ENCODE measurements around the gene NAA15. TPM values are rescaled to one million over a fixed set of nuclear protein-coding genes. Genes with fewer than 3 reads are reported as not detected.

NAA15 gene
- total RNA-seq, 1 experiment from 2014 or later = 55.0 TPM

DNA sequence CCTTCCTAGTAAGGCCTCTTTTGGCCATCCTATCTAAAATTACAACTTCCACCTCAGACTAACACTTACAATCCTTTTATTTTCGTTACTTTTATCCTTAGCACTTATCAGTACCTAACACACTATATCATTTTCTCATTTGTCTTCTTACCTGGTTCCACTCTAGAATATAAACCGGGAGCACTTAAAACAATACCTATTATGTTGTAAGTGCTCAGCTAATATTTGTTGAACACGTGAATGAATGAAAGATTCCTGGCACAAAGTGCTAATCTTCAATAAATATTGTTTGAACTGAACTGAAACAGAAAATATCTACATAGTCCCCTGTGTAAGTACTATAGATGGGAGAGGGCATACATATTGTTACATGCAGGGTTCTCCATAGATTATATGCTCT lies 35.7 kb upstream of the NAA15 start:
- H3K27me3 ChIP-seq (ENCODE audit: control insufficient read depth, insufficient read depth, low read length) = no peaks in the 10 kb centered on the region
- intact Hi-C loops (cut with micrococcal nuclease; ENCODE audit: unreplicated experiment) = no loop called here
- in situ Hi-C loops (cut with HindIII; ENCODE audit: low pct_unique_long_range_greater_than_20kb, low sequenced_read_pairs) = no loop called here
- ATAC-seq (no peak), DNase-seq (ENCODE audit: low read depth, low spot score) (no peak)
- no peaks in the 10 kb centered on the region for H3K9me3 ChIP-seq (ENCODE audit: control insufficient read depth, insufficient read depth, low read depth, low read length)
- H3K27ac ChIP-seq (ENCODE audit: low read length) = no peak overlapping the region
- POLR2A ChIA-PET = no interaction called here
- CTCF ChIA-PET = no interaction called here
- H3K36me3 ChIP-seq (ENCODE audit: control insufficient read depth, insufficient read depth, low read length) = no peaks in the 10 kb centered on the region
- no TSS peak for BruUV-seq (replicated peaks)
- H3K4me3 ChIP-seq (ENCODE audit: low read depth in 2 of 2, low read length in 2 of 2) = no peak overlapping the region
- TF ChIP-seq, protein P1, sequence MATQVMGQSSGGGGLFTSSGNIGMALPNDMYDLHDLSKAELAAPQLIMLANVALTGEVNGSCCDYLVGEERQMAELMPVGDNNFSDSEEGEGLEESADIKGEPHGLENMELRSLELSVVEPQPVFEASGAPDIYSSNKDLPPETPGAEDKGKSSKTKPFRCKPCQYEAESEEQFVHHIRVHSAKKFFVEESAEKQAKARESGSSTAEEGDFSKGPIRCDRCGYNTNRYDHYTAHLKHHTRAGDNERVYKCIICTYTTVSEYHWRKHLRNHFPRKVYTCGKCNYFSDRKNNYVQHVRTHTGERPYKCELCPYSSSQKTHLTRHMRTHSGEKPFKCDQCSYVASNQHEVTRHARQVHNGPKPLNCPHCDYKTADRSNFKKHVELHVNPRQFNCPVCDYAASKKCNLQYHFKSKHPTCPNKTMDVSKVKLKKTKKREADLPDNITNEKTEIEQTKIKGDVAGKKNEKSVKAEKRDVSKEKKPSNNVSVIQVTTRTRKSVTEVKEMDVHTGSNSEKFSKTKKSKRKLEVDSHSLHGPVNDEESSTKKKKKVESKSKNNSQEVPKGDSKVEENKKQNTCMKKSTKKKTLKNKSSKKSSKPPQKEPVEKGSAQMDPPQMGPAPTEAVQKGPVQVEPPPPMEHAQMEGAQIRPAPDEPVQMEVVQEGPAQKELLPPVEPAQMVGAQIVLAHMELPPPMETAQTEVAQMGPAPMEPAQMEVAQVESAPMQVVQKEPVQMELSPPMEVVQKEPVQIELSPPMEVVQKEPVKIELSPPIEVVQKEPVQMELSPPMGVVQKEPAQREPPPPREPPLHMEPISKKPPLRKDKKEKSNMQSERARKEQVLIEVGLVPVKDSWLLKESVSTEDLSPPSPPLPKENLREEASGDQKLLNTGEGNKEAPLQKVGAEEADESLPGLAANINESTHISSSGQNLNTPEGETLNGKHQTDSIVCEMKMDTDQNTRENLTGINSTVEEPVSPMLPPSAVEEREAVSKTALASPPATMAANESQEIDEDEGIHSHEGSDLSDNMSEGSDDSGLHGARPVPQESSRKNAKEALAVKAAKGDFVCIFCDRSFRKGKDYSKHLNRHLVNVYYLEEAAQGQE (IDR thresholded peaks at IDR 0.05; ENCODE audit: insufficient read depth in 1 of 2, low read depth in 2 of 2, low read length in 1 of 2) = no peak
- TF ChIP-seq SIN3A (IDR thresholded peaks at IDR 0.05; ENCODE audit: borderline replicate concordance, insufficient read depth, low read depth, low read length) (no peak), TCF7L2 (IDR thresholded peaks at IDR 0.05; ENCODE audit: low read depth, low read length) (no peak), POLR2AphosphoS5 (IDR thresholded peaks at IDR 0.05; ENCODE audit: low read depth, low read length) (no peak)
- TF ChIP-seq, protein P2, sequence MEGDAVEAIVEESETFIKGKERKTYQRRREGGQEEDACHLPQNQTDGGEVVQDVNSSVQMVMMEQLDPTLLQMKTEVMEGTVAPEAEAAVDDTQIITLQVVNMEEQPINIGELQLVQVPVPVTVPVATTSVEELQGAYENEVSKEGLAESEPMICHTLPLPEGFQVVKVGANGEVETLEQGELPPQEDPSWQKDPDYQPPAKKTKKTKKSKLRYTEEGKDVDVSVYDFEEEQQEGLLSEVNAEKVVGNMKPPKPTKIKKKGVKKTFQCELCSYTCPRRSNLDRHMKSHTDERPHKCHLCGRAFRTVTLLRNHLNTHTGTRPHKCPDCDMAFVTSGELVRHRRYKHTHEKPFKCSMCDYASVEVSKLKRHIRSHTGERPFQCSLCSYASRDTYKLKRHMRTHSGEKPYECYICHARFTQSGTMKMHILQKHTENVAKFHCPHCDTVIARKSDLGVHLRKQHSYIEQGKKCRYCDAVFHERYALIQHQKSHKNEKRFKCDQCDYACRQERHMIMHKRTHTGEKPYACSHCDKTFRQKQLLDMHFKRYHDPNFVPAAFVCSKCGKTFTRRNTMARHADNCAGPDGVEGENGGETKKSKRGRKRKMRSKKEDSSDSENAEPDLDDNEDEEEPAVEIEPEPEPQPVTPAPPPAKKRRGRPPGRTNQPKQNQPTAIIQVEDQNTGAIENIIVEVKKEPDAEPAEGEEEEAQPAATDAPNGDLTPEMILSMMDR (IDR thresholded peaks at IDR 0.05) = no peak
- peaks cover 3% of the 10 kb centered on the region for H3K4me1 ChIP-seq (ENCODE audit: control insufficient read depth, insufficient read depth, low read length)

DNA sequence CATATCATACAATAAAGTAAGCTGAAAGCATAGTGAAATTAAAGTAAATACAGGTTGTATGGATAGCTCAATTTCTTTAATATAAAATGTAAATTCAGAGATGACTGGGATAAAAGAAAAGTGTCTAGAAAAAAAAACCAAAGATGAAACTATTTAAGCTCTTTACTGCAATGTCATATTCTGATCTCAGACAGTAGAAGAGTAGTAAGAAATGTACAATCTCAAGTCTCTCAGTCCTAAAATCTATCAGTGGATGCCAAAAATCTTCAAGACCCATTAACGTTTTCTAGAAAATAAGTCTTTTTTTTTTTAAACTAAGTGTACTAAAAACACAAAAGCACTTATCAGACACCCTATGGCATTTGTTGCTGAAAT lies 35.1 kb upstream of the NAA15 start:
- in situ Hi-C loops (cut with HindIII; ENCODE audit: low pct_unique_long_range_greater_than_20kb, low sequenced_read_pairs) = no loop called here
- no TSS peak for BruUV-seq (replicated peaks)
- ChIA-PET POLR2A (no interaction called here), CTCF (interaction anchor here (0.7 kb wide), 1 partner anchor 66 kb away, joined by 4 read pairs; no protein-coding TSS in a partner anchor)
- ATAC-seq = no peak
- Histone ChIP-seq H3K9me3 (ENCODE audit: control insufficient read depth, insufficient read depth, low read depth, low read length) (no peaks in the 10 kb centered on the region), H3K27me3 (ENCODE audit: control insufficient read depth, insufficient read depth, low read length) (no peaks in the 10 kb centered on the region), H3K4me1 (ENCODE audit: control insufficient read depth, insufficient read depth, low read length) (peaks cover 3% of the 10 kb centered on the region), H3K27ac (ENCODE audit: low read length) (peak overlapping the region; percentile 63), H3K4me3 (ENCODE audit: low read depth in 2 of 2, low read length in 2 of 2) (peak overlapping the region; percentile 25 to 59), H3K36me3 (ENCODE audit: control insufficient read depth, insufficient read depth, low read length) (no peaks in the 10 kb centered on the region)
- no peak for DNase-seq (ENCODE audit: low read depth, low spot score)
- TF ChIP-seq, protein P1 (IDR thresholded peaks at IDR 0.05; ENCODE audit: insufficient read depth in 1 of 2, low read depth in 2 of 2, low read length in 1 of 2) = no peak
- TF ChIP-seq, protein P2 (IDR thresholded peaks at IDR 0.05) = no peak
- TF ChIP-seq SIN3A (IDR thresholded peaks at IDR 0.05; ENCODE audit: borderline replicate concordance, insufficient read depth, low read depth, low read length) = no peak
- TF ChIP-seq POLR2AphosphoS5 (IDR thresholded peaks at IDR 0.05; ENCODE audit: low read depth, low read length) = no peak
- no peak for TF ChIP-seq TCF7L2 (IDR thresholded peaks at IDR 0.05; ENCODE audit: low read depth, low read length)
- intact Hi-C loops (cut with micrococcal nuclease; ENCODE audit: unreplicated experiment) = no loop called here

All from Panc1 (cell line).